NCI-H345 treated with DMSO at 0.1 percent for 48 hours (cell line): ENCODE measurements around the gene SAP30L.

Experiments
- DNase-seq: peaks from one replicate; lab custom pipeline; 2025; ENCODE audit not compliant: unreplicated experiment; lab: John Stamatoyannopoulos, UW

Gene SAP30L

GRCh38 chr5:154506049-154506715, 60.4 kb downstream of the SAP30L start:
- no peak for DNase-seq

DNA sequence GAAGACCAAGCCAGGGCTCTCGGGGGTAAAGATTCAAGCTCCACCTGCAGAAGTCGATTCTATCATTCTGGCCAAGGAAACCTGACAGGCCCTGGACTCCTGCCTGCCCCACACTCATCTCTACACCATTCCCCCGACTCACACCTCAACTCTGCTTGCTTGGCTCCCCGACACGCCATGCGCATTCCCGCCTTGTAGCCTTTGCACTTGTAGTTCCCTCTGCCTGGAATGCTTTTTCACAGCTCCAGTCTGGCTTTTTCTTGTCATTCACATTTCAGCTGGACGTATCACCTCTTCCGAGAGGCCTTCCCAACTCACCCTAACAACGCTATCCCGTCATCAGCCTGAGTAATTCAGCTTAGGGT, 60.9 kb downstream of the SAP30L start:
- no peak for DNase-seq

GRCh38 chr5:154508114-154508513, 62.3 kb downstream of the SAP30L start:
- no peak for DNase-seq

GRCh38 chr5:154509784-154510555, 64.2 kb downstream of the SAP30L start:
- no peak for DNase-seq
